Prostate gland (tissue), 2 donors: ENCODE data around the gene RBBP8NL. TPM values are rescaled to one million over a fixed set of nuclear protein-coding genes. Genes with fewer than 3 reads are reported as not detected.

Source experiments
- DNase-seq: peaks from one replicate; pipeline ENCODE4 v3.0.0-alpha.2; 2019; ENCODE audit warnings: low spot score
- H3K27ac ChIP-seq, 2 donors: fragments of 200-600 bp; sonication (generic); 2 replicates each; pipeline ENCODE4 v1.5.1; 2017 to 2019
- H3K27me3 ChIP-seq: fragments of 200-600 bp; sonication (generic); replicated peaks from 2 replicates; pipeline ENCODE4 v1.5.1; 2019; ENCODE audit not compliant: insufficient read depth
- H3K36me3 ChIP-seq, 2 donors: fragments of 200-600 bp; sonication (generic); 1 replicate in 1 of 2; 2 replicates in 1 of 2; pipeline versions ENCODE4 v1.5.1 to v1.8.1; 2017 to 2019
- H3K4me1 ChIP-seq: fragments of 200-600 bp; sonication (generic); replicated peaks from 2 replicates; pipeline ENCODE4 v1.5.1; 2019
- H3K4me3 ChIP-seq, 2 donors: fragments of 200-600 bp; sonication (generic); 2 replicates each; pipeline ENCODE4 v1.5.1; 2017 to 2019
- H3K9me3 ChIP-seq: fragments of 200-600 bp; sonication (generic); 2 replicates; pipeline ENCODE4 v1.5.1; 2017
- POLR2A ChIP-seq: fragments of 450-650 bp; IDR thresholded peaks from one replicate; pipeline ENCODE4 v1.6.1; 2016; ENCODE audit warnings: antibody characterized with exemption, mild to moderate bottlenecking
- POLR2AphosphoS5 ChIP-seq: sonication (generic); formaldehyde crosslinking; IDR thresholded peaks from one replicate; pipeline ENCODE4 v1.6.1; 2017; ENCODE audit warnings: antibody characterized with exemption
- WGBS: methylation state at CpG from one replicate; pipeline ENCODE4 v1.1.5; 2018; 5-methylcytosine and 5-hydroxymethylcytosine counted together
- intact Hi-C: fragments of 100-400 bp; cut with DNase I; formaldehyde crosslinking; loops from one replicate; pipeline ENCODE4 v1.14.2; 2022
- total RNA-seq, 2 donors: library from RNA; depleted of rRNA; stranded (reverse); fragments of >200 nt; gene quantifications; one replicate each; pipeline ENCODE4 v1.1.0, GENCODE V29; 2016
- TF ChIP-seq, protein P1 (sequence below), 4 experiments: fragments of 200-600 bp in 2 of 4; fragments of 450-650 bp in 2 of 4; sonication (generic) in 2 of 4; IDR thresholded peaks; 1 replicate in 3 of 4; 2 replicates in 1 of 4; pipeline ENCODE4 v1.5.1; 2016 to 2019; ENCODE audit warnings: antibody characterized with exemption in 4 of 4, mild to moderate bottlenecking in 2 of 4, moderate library complexity in 2 of 4

The RBBP8NL gene
- total RNA-seq, 2 donors from 2014 or later: 4.9 to 10.9 TPM

- DNase-seq: no peak
- TF ChIP-seq, protein P1, sequence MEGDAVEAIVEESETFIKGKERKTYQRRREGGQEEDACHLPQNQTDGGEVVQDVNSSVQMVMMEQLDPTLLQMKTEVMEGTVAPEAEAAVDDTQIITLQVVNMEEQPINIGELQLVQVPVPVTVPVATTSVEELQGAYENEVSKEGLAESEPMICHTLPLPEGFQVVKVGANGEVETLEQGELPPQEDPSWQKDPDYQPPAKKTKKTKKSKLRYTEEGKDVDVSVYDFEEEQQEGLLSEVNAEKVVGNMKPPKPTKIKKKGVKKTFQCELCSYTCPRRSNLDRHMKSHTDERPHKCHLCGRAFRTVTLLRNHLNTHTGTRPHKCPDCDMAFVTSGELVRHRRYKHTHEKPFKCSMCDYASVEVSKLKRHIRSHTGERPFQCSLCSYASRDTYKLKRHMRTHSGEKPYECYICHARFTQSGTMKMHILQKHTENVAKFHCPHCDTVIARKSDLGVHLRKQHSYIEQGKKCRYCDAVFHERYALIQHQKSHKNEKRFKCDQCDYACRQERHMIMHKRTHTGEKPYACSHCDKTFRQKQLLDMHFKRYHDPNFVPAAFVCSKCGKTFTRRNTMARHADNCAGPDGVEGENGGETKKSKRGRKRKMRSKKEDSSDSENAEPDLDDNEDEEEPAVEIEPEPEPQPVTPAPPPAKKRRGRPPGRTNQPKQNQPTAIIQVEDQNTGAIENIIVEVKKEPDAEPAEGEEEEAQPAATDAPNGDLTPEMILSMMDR (IDR thresholded peaks at IDR 0.05): no peak
- TF ChIP-seq POLR2A: no peak
- TF ChIP-seq POLR2AphosphoS5: no peak
- WGBS: 89% methylated on average over 17 of the region's 17 CpGs
- Histone ChIP-seq H3K4me1 (no peaks in the 10 kb centered on the region), H3K36me3 (no peaks in the 10 kb centered on the region), H3K4me3 (no peak overlapping the region), H3K27me3 (peaks cover 1% of the 10 kb centered on the region), H3K27ac (no peak overlapping the region), H3K9me3 (no peaks in the 10 kb centered on the region)
- intact Hi-C loops: no loop called here
These were observed 29.8 kb upstream of the RBBP8NL start for GRCh38 chr20:62457098-62457497.

DNA sequence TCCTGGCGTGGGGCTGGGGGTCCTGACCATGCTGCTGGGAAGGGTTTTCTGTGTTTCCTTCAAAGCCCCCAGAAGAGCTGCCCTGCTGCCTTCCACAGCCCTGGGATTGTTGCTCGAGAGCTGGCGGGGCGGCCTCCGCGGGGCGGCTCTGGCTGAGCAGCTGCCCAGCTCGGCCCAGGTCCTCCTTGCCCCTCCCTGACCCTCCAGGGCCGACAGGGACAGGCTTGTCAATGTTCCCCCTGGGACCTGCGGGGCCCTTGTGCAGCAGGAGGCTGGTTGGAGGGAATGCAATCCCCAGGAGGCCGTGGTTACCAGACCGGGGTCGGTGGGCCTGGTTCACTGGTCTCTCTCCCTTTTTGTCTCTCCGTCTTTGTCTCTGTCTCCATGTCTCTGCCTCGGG, 28.6 kb upstream of the RBBP8NL start:
- intact Hi-C loops: no loop called here
- Histone ChIP-seq H3K4me1 (no peaks in the 10 kb centered on the region), H3K27ac (no peak overlapping the region), H3K9me3 (no peaks in the 10 kb centered on the region), H3K36me3 (no peaks in the 10 kb centered on the region), H3K4me3 (no peak overlapping the region), H3K27me3 (peaks cover 1% of the 10 kb centered on the region)
- TF ChIP-seq POLR2AphosphoS5: no peak
- TF ChIP-seq, protein P1 (IDR thresholded peaks at IDR 0.05): no peak
- no peak for TF ChIP-seq POLR2A
- 76% methylated on average over 15 of the region's 15 CpGs for WGBS
- DNase-seq: no peak

DNA sequence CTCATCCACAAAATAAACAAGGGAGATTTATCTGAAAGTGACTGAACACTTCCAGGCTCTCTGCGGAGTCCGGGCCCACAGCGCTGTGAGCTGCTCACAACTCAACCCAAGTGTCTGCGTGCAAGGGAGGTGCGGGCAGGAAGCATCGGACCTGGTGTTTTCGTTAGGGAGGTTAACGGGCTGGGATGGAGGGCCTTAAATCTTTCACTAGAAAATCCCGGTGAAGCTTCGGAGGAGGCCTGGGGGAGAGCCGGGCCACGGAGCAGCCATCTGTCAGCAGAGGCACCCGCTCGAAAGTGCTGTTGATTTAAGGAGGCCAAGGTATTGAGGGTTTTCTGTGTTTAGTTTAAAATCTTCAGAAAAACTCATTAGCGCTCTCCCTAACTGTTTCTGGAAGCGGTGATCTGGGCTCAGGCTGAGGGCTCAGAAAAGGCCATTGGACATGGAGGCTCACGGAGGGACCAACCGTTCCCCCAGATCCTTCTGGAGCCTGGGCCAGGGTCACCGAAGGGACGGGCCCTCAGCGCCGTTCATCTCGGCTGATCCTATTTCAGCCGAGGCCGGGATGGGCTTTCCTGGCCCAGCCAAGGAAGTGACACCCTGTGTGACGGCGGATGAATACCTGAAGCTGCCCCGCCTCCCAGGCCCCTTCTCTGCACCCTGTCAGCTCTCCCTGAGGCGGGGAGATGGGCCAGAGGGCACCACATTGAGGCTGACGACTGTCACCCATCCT, 27.7 kb upstream of the RBBP8NL start:
- Histone ChIP-seq H3K27ac (no peak overlapping the region), H3K27me3 (peaks cover 1% of the 10 kb centered on the region)

DNA sequence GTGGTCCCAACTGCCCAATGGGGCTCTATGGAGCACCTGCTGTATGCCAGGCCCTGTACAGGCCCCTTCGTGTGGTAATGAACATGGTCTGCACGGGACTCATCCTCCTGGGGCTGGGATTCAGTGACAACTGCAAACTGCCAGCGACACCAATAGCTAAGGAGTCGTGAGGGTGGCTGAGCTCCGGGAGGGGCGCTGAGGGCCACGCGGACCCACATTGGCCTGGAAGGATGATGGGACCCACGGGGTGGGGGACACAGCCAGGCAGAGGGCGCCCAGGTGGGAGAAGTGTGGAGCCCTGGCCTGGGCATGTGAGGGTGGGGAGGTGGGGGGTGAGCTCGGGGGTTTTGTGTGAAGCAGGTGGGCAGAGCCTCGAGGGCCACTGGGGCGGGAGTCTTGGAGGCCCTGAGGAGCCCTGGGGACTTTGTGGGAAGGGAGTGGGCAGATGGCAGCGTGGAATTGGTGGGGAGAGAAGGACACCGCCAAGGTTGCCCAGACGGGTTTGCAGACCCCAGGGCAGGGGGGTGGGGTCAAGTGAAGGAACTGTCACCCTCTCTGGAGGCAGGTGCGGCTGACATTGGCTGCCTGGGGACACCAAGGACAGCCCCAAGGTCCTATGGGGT, 26.0 kb upstream of the RBBP8NL start:
- H3K4me3 ChIP-seq: no peak overlapping the region
- no peak for DNase-seq
- H3K9me3 ChIP-seq: no peaks in the 10 kb centered on the region
- TF ChIP-seq, protein P1 (IDR thresholded peaks at IDR 0.05): no peak
- TF ChIP-seq POLR2AphosphoS5: no peak
- TF ChIP-seq POLR2A: no peak
- peaks cover 1% of the 10 kb centered on the region for H3K27me3 ChIP-seq
- WGBS: 82% methylated on average over 17 of the region's 17 CpGs
- intact Hi-C loops: no loop called here
- H3K4me1 ChIP-seq: no peaks in the 10 kb centered on the region
- no peaks in the 10 kb centered on the region for H3K36me3 ChIP-seq
- H3K27ac ChIP-seq: no peak overlapping the region

More for the DNA sequence above, 27.7 kb upstream of the RBBP8NL start:
- Histone ChIP-seq H3K9me3 (no peaks in the 10 kb centered on the region), H3K4me1 (no peaks in the 10 kb centered on the region), H3K4me3 (no peak overlapping the region), H3K36me3 (no peaks in the 10 kb centered on the region)
- DNase-seq: no peak
- TF ChIP-seq POLR2AphosphoS5 (no peak), POLR2A (no peak)
- TF ChIP-seq, protein P1 (IDR thresholded peaks at IDR 0.05): no peak
- WGBS: 73% methylated on average over 30 of the region's 30 CpGs
- intact Hi-C loops: no loop called here
